Endometrium (tissue), 2 donors: ENCODE measurements around the gene PEX5.

Experiments used
- FAIRE-seq: peaks from 2 replicates; lab custom pipeline; 2012; peaks lifted over from hg19 to GRCh38; lab: Jason Lieb, UNC
- donor health status: control.
- donor health status: control.

Gene PEX5

GRCh38 chr12:7189398-7190267, at the start of gene PEX5:
Gene PEX5, plus strand, starts transcription at chr12:7189686. Its CDS starts 692 bp downstream, at chr12:7190378.
- FAIRE-seq: no peak

DNA sequence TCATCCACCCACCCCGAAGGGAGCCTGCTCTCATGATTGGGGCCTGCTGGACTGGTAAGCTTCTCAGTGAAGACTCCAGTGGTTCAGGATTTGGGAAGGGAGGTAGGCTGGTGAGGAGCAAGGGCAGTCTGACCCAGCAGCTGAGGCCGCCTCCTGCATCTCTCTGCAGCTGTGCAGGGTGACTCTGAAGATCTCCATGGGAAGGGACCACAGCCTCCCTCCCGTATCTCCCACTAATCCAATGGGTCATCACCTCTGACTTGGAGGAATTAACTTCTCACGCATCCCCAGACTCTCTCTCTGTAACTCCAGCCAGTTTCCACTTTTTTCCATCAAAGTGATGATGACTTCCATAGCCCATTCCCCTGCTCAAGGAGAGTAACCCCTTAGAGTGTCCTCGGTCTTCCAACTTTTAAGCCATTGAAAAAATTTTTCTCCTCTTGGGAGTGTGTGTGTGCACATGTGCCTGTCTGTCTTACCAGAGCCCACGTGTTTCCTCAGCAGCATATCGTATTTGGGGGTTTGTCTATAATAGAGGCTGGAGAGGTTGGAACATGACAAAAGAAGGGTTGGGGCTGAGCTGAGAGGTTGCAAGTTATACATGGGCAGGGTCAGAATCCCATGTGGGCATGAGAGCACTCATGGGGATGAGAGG, 48.0 kb upstream of the PEX5 start:
- no peak for FAIRE-seq

DNA sequence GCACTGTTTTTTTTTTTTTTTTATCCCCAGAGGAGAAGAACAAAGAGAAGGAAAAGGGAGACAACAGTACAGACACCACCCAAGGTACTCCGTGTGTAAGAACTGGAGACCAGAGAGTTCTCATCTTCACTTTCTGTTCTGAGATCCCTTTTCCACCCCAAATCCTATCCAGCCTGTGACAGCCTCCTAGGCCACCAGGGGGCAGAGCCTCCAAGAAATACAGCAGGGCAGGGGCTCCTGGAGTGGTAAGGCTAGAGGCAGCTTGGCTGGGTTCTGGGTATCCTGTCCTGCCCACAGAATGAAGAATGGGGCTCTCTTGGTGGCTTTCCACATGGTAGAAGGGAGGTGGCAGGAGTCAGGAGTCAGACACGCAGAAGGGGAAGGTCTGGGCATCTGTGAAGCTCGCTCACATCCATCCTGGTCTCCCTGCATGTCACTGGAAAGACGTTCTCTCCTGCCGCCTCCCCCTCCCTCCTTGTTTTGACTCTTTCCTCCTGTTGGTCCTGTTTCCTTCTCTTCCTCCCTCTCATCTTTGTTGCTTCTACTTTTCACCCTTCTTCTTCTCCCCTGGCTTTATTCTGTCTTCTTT, 47.3 kb upstream of the PEX5 start:
- FAIRE-seq: no peak

GRCh38 chr12:7142809-7143465, 46.5 kb upstream of the PEX5 start:
- FAIRE-seq: no peak

GRCh38 chr12:7143564-7143963, 45.9 kb upstream of the PEX5 start:
- no peak for FAIRE-seq

- FAIRE-seq: no peak
Measured at GRCh38 chr12:7144414-7145120, 44.9 kb upstream of the PEX5 start.

GRCh38 chr12:7145671-7146070, 43.8 kb upstream of the PEX5 start:
- no peak for FAIRE-seq

DNA sequence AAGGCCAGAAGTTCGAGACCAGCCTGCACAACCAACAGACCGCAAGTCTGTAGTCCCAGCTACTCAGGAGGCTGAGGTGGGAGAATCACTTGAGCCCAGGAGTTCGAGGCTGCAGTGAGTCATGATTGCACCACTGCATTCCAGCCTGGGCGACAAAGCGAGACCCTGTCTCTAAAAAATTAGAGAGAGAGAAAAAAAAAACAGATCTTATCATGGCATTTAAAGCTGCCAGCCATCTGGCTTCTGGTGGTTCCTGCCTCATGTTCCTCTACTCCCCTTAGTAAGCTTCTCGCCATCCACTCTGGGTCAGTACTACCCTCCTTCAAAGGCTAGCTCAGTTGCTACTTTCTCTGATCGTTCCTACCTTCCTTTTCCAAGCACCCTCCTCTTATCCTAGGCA, 43.3 kb upstream of the PEX5 start:
- no peak for FAIRE-seq

DNA sequence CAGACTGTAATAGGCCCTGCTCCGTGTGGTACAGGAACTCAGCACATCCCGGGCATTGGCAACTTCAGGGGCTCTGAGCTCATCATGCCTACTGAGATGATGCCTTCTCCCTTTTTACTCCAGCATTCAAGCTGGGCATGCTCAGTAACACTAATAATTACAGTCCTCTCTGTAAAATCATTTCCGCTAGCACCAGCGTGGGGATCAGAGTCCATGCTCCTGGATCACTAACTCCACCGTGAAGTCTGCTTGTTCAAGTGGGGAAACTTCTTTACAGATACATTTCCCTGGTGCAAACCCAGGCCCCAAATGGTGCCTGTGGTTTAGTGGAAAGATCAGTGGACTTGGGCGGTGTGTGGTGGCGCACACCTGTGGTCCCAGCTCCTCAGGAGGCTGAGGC, 42.6 kb upstream of the PEX5 start:
- no peak for FAIRE-seq

DNA sequence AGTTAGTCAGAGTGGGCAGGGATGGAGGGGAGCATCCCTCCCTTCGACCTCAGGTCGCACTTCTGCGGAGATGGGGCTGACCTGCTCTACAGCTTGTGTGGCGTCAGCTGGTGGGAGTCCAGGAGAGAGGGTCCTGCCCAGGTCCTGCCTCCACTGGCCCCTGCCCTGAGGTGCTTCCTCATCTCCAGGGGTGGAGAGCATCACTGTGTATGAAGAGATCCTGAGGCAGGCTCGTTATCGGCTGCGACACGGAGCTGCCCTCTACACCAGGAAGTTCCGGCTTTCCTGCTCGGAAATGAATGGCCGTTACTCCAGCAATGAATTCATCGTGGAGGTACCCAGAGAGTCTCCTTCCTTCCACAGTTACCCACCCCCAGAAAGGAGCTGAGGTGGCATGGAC, 39.1 kb upstream of the PEX5 start:
- no peak for FAIRE-seq

GRCh38 chr12:7150841-7151240, 38.6 kb upstream of the PEX5 start:
- FAIRE-seq: no peak

GRCh38 chr12:7151532-7151931, 38.0 kb upstream of the PEX5 start:
- FAIRE-seq: no peak

- no peak for FAIRE-seq
Measured at GRCh38 chr12:7152818-7153217, 36.7 kb upstream of the PEX5 start.

DNA sequence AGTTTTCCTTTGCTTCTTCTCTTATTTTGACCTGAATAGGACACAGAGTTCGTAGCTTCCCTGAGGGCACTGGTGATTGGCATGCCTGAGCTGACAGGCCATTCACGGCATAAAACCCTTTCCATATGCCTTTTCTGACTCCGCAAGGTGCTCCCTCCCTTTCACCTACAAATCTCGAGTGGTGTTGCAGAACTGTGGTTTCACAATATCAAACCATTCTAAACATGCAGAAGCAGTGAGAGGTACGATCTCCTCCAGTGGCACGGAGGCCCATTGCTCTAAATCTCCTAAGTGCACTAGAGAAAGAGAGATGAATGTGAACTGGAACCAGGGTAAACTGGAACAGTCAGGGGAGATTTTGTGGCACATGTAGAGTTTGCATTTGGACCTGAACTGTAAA, 35.4 kb upstream of the PEX5 start:
- FAIRE-seq: no peak

DNA sequence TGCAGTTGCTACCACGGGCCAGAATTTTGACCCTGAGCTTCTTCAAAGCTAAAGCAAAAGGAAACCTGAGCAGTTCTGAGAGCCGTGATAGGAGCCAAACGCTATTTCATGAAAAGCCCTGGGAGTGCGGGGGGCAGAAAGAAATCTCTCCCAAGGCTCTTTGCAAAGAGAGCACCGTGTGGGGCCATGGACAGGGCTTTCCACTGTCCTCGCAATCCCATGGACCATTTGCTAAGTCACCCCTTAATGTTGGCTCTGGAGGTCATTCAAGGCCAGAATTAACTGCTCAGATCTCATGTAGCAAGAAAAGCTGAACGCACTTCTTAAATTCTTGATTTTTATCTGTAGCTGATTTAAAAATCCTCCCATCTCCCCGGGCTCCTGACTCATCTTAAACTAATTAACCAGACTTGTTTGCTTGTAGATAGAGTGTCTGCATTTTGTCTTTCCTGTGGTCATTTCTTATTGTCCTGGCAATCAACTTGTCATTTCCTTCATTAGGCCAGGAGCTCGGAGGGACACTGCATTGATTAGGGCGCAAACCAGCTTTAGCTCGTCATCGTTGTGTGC, 34.5 kb upstream of the PEX5 start:
- FAIRE-seq: peak; percentile 59

DNA sequence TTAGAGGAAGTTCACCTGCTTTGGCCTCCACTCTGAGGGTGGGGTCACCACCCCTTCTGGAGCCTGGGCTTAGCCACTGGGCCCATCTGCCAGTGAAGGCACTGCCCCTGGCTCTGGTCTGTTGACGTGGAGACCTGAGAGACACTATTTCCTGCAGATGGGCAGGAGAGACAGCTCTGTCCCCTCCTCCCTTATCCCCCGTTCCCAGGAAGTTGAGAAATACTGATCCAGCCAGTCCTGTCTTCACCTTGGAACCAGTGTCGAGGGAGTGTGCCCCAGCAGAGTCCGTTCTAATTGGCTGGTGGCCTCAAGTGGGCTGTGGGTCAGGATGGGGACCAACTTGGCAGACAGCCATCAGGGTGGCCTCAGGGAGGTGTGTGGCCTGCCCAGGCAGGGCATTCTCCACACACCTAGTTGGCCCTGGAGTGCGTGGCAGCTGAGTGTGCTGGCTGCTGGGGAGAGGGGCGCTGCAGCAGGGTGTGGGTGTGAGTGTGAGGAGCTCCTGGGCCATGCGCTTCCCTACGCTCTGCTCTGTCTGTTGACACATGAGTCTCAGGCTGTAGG, 33.9 kb upstream of the PEX5 start:
- FAIRE-seq: no peak

GRCh38 chr12:7156259-7157197, 33.0 kb upstream of the PEX5 start:
- no peak for FAIRE-seq

DNA sequence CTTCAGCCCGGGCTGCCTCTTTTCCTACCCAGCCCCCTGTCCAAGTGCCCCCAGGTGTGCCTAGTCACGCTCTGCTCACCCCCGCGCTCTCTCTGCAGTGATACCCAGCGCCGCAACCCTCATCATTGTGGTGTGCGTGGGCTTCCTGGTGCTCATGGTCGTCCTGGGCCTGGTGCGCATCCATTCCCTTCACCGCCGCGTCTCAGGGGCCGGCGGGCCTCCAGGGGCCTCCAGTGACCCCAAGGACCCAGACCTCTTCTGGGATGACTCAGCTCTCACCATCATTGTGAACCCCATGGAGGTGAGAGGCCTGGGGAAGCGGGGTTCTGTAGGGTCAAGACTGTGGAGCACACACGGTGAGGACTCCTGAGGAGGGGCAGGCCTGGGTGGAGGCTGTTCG, 32.1 kb upstream of the PEX5 start:
- no peak for FAIRE-seq

- no peak for FAIRE-seq
Measured at GRCh38 chr12:7158781-7159609, 30.5 kb upstream of the PEX5 start.
